PFSK-1 (cell line): ENCODE measurements around the gene PDE4B.

ENCODE experiments used
- POLR2AphosphoS5 ChIP-seq: IDR thresholded peaks from 2 replicates; pipeline ENCODE4 v1.6.1; 2012; ENCODE audit warnings: low read depth, mild to moderate bottlenecking, control low read depth, low read length, moderate library complexity
- REST ChIP-seq, 2 experiments: IDR thresholded peaks; 2 replicates each; pipeline versions ENCODE4 v1.6.1 to v1.8.0; 2011 to 2012; ENCODE audit warnings: low read depth in 2 of 2, low read length in 2 of 2, control low read depth in 1 of 2, inconsistent platforms in 1 of 2, mild to moderate bottlenecking in 1 of 2, moderate library complexity in 1 of 2; ENCODE audit not compliant: insufficient read depth in 1 of 2
- SIN3A ChIP-seq: IDR thresholded peaks from 2 replicates; pipeline ENCODE4 v1.6.1; 2012; ENCODE audit warnings: mild to moderate bottlenecking, low read length, moderate library complexity, borderline replicate concordance; ENCODE audit not compliant: insufficient read depth
- TAF1 ChIP-seq: IDR thresholded peaks from 2 replicates; pipeline ENCODE4 v1.6.1; 2012; ENCODE audit warnings: low read length, control low read depth, borderline replicate concordance; ENCODE audit not compliant: insufficient read depth

GRCh38 chr1:65751961-65752360 lies 40.7 kb upstream of the PDE4B start:
- no peak for TF ChIP-seq POLR2AphosphoS5
- TF ChIP-seq SIN3A, result no peak
- no peak for TF ChIP-seq TAF1
- no peak for TF ChIP-seq REST (IDR thresholded peaks at IDR 0.05; ENCODE audit: insufficient read depth in 1 of 2, low read depth in 2 of 2, low read length in 2 of 2)
